SK-N-SH treated with all-trans-retinoic acid at 6 μM for 48 hours (cell line): ENCODE measurements around the gene ACP1.

ENCODE experiments used
- GLIS3 ChIP-seq: fragments of 250-450 bp; sonication (Bioruptor Pico); IDR thresholded peaks from 2 replicates; pipeline ENCODE4 v1.5.0; 2020; ENCODE audit warnings: mild to moderate bottlenecking, moderate library complexity
- PATZ1 ChIP-seq: fragments of 250-450 bp; sonication (Bioruptor Pico); IDR thresholded peaks from 2 replicates; pipeline ENCODE4 v1.8.0; 2020; ENCODE audit warnings: mild to moderate bottlenecking, moderate library complexity, borderline replicate concordance
- PPARA ChIP-seq: fragments of 250-450 bp; sonication (Bioruptor Pico); IDR thresholded peaks from 2 replicates; pipeline ENCODE4 v1.5.0; 2020; ENCODE audit warnings: mild to moderate bottlenecking, borderline replicate concordance
- ZFP3 ChIP-seq: fragments of 250-450 bp; sonication (Bioruptor Pico); IDR thresholded peaks from 2 replicates; pipeline ENCODE4 v1.5.0; 2020; ENCODE audit warnings: mild to moderate bottlenecking, moderate library complexity
- ZNF70 ChIP-seq: fragments of 450-650 bp; formaldehyde crosslinking; IDR thresholded peaks from 2 replicates; pipeline ENCODE4 v1.5.0; 2020; ENCODE audit warnings: mild to moderate bottlenecking, moderate library complexity

- TF ChIP-seq ZFP3 (CRISPR knock-in tag): no peak
- TF ChIP-seq PPARA: no peak
- TF ChIP-seq PATZ1 (CRISPR knock-in tag): no peak
- no peak for TF ChIP-seq GLIS3 (CRISPR knock-in tag)
- TF ChIP-seq ZNF70 (CRISPR knock-in tag): no peak
Observed at GRCh38 chr2:289362-290089, 24.8 kb downstream of the ACP1 start.
